HEK293T (cell line): ENCODE results near the gene PSME3IP1.

ENCODE experiments used
- ARNT ChIP-seq: fragments of 450-650 bp; IDR thresholded peaks from 2 replicates; pipeline ENCODE4 v1.6.1; 2017; ENCODE audit warnings: mild to moderate bottlenecking
- ELF4 ChIP-seq: fragments of 450-650 bp; IDR thresholded peaks from 2 replicates; pipeline ENCODE4 v1.6.1; 2017; ENCODE audit warnings: antibody characterized with exemption
- FOXA1 ChIP-seq: fragments of 450-650 bp; IDR thresholded peaks from 2 replicates; pipeline ENCODE4 v1.6.1; 2016; ENCODE audit warnings: mild to moderate bottlenecking
- FOXK2 ChIP-seq: fragments of 450-650 bp; IDR thresholded peaks from 2 replicates; pipeline ENCODE4 v1.6.1; 2016; ENCODE audit warnings: mild to moderate bottlenecking
- FOXM1 ChIP-seq: fragments of 450-650 bp; IDR thresholded peaks from 2 replicates; pipeline ENCODE4 v1.6.1; 2017; ENCODE audit warnings: mild to moderate bottlenecking, borderline replicate concordance
- HDGF ChIP-seq: fragments of 450-650 bp; IDR thresholded peaks from 2 replicates; pipeline ENCODE4 v1.6.1; 2017; ENCODE audit warnings: antibody characterized with exemption, borderline replicate concordance
- L3MBTL2 ChIP-seq: fragments of 450-650 bp; conservative IDR thresholded peaks from 2 replicates; pipeline ENCODE4 v1.6.1; 2016; ENCODE audit warnings: mild to moderate bottlenecking
- LEF1 ChIP-seq: fragments of 450-650 bp; IDR thresholded peaks from 2 replicates; pipeline ENCODE4 v1.6.1; 2017; ENCODE audit warnings: mild to moderate bottlenecking, borderline replicate concordance
- NFRKB ChIP-seq: fragments of 450-650 bp; IDR thresholded peaks from 2 replicates; pipeline ENCODE4 v1.6.1; 2016; ENCODE audit warnings: mild to moderate bottlenecking, moderate library complexity
- SP1 ChIP-seq: fragments of 450-650 bp; IDR thresholded peaks from 2 replicates; pipeline ENCODE4 v1.6.1; 2017
- TARDBP ChIP-seq: fragments of 450-650 bp; IDR thresholded peaks from 2 replicates; pipeline ENCODE4 v1.6.1; 2016
- ZNF384 ChIP-seq: fragments of 450-650 bp; IDR thresholded peaks from 2 replicates; pipeline ENCODE4 v1.6.1; 2016

- TF ChIP-seq FOXK2, result no peak
- TF ChIP-seq TARDBP, result no peak
- TF ChIP-seq LEF1, result no peak
- TF ChIP-seq SP1, result no peak
- no peak for TF ChIP-seq HDGF
- TF ChIP-seq L3MBTL2, result no peak
- no peak for TF ChIP-seq FOXM1
- no peak for TF ChIP-seq ZNF384
- no peak for TF ChIP-seq ELF4
- no peak for TF ChIP-seq ARNT
- no peak for TF ChIP-seq NFRKB
- TF ChIP-seq FOXA1, result no peak
Observed at GRCh38 chr16:57169327-57169726, 16.5 kb downstream of the PSME3IP1 start.
